Globus pallidus (tissue), 1 donor: Measurements from ENCODE around the gene NSRP1.
"Not testable (repeated sequence)": the region's sequence is repeated elsewhere in the genome, so short reads cannot be mapped to it uniquely, and the experiment has no call there.

Experiments used
- DNase-seq: peaks from one replicate; pipeline ENCODE4 v3.0.0-alpha.2; 2015; ENCODE audit warnings: low spot score

The NSRP1 gene

DNA sequence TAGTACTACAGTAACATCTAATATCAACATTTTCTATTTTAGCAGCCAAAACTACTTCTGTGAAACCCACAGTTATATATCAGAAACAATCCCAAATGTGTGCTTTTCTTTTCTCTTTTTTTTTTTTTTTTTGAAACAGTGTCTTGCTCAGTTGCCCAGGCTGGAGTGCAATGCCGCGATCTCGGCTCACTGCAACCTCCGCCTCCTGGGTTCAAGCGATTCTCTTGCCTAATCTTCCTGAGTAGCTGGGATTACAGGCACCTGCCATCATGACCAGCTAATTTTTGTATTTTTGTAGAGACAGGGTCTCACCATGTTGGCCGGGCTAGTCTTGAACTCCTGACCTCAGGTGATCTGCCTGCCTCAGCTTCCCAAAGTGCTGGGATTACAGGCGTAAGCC, 2.0 kb downstream of the NSRP1 start:
- DNase-seq, result not testable (repeated sequence)

- DNase-seq, result no peak
Observed at GRCh38 chr17:30124273-30124796, 7.7 kb downstream of the NSRP1 start.

GRCh38 chr17:30130121-30130520, 13.5 kb downstream of the NSRP1 start:
- DNase-seq, result no peak

DNA sequence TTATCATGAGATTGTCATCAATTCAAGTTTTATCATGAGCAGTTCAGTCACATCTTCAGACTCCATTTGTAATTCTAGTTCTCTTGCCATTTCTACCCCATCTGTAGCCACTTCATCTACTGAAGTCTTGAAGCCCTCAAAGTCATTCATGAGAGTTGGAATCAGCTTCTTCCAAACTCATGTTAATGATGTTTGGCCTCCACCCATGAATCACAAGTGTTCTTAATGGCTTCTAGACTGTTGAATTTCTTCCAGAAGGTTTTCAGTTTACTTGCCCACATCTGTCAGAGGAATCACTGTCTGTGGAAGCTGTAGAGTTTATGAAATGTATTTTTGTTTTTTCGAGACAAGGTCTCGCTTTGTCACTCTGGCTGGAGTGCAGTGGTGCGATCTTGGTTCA, 16.0 kb downstream of the NSRP1 start:
- DNase-seq, result no peak

GRCh38 chr17:30133197-30133596, 16.6 kb downstream of the NSRP1 start:
- DNase-seq, result no peak

GRCh38 chr17:30134551-30134950, 17.9 kb downstream of the NSRP1 start:
- DNase-seq, result no peak

DNA sequence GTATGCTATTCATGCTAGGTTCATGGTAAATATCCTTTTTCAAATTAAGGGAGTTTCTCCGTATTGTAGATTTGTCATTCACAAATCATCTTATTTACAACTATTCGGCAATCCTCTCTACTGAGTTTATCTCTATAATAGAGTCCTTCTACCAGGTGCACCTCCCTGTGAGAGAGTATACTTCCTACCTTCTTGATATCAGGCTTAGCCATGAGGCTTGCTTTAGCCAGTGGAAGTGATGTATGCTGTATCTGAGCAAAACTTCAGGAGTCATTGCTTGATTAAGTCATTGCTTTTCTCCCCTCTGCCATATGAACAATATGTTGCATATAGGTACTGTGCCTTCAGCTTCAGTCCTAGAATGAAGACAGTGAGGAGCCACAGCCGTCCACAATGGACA, 20.5 kb downstream of the NSRP1 start:
- DNase-seq, result no peak

DNA sequence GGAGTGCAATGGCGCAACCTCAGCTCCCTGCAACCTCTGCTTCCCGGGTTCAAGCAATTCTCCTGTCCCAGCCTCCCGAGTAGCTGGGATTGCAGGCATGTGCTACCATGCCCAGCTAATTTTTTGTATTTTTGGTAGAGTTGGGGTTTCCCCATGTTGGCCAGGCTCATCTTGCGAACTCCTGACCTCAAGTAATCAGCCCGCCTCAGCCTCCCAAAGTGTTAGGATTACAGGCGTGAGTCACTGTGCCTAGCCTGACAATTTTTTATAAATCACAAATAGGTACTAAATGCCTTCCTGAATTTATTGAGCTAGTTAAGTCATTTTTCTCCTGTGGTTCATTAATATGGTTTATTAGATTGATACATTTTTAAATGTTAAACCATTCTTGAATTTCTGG, 31.2 kb downstream of the NSRP1 start:
- not testable (repeated sequence) for DNase-seq

- no peak for DNase-seq
Observed at GRCh38 chr17:30148376-30148775, 31.8 kb downstream of the NSRP1 start.

GRCh38 chr17:30151471-30151870, 34.9 kb downstream of the NSRP1 start:
- DNase-seq, result no peak

GRCh38 chr17:30153463-30153862, 36.8 kb downstream of the NSRP1 start:
- DNase-seq, result no peak

GRCh38 chr17:30155389-30155788, 38.8 kb downstream of the NSRP1 start:
- DNase-seq, result no peak

GRCh38 chr17:30158896-30159625, 42.4 kb downstream of the NSRP1 start:
- no peak for DNase-seq

DNA sequence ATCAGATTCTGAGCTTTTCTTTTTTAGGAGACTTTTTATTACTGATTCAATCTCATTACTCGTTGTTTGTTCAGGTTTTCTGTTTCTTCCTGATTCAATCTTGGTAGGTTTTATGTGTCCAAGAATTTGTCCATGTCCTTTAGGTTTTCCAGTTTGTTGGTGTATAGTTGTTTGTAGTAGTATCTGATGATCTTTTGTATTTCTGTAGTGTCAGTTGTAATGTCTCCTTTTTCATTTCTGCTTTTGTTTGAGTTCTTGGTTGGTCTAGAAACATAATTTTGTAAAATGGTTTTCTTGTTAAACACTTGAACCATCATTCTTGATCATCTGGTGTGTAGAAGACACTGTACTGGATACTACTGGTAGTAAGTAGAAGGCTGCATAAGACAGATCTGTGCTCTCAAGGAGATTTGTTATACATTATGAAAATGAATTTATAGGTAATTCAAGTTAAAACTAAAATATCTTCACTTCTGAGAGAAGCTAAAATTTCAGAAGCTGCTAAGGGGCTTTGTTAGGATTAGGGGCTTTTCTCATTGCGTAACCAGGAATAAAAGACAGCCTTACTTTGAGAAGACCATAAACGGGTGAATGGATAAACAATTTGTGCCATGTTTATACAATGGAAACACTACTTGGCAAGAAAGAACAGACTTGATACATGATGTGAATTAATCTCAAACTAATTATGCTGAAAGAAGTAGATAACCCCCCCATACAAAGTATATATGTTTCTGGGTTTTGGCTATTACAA, 44.0 kb downstream of the NSRP1 start:
- no peak for DNase-seq

GRCh38 chr17:30161601-30162000, 45.0 kb downstream of the NSRP1 start:
- no peak for DNase-seq

DNA sequence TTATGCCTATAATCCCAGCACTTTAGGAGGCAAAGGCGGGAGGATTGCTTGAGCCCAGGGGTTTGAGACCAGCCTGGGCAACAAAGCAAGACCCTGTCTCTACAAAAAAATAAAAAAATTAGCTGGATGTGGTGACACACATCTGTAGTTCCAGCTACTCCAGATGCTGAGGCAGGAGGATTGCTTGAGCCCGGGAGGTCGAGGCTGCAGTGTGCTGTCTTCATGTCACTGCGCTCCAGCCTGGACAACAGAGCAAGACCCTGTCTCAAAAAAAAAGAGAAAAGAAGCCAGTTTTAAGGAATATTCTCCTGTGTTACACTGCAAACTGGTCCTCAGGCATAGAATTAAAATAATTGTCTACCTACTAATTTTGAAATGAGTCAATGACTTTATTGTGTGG, 47.9 kb downstream of the NSRP1 start:
- no peak for DNase-seq

- no peak for DNase-seq
Observed at GRCh38 chr17:30165147-30165546, 48.5 kb downstream of the NSRP1 start.

DNA sequence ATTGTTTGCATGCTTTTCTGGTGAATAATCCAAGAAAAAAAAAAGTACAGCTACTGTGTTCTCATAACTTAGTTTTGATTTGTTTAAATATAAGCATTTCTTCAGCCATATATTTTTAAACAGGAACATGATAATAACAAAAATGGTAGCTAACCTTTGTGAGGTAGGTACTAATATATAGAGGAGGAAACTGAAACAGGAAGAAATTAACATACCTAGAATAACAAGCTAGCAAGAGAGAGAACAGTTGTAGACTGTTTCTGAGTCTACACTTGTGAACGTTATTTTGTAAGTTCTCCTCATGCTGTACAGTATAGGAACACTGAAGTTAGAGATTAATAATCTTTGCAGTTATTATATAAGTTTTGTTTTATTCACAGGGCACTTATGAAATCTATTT, 49.3 kb downstream of the NSRP1 start:
- DNase-seq, result no peak

DNA sequence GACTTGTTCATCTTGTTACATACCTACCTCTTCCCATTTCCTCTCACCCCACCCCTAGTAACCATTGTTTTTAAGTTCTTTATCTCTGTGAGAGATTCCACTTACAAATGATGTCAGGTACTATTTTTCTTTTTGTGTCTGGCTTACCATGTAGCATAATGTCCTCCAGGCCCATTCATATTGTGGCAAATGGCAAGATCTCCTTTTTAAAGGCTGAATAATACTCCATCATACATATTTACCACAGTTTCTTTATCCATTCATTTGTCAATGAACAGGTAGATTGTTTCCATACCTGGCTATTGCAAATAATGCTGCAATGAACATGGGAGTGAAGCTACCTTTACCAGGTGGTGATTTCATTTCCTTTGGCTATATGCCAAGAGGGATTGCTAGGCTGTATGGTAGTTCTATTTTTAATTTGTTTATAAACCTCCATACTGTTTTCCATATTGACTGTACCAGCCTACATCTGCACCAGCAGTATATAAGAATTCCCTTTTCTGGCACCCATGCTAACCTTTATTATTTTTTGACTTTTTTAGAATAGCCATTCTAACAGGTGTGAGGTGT, 53.9 kb downstream of the NSRP1 start:
- no peak for DNase-seq

GRCh38 chr17:30172560-30172959, 55.9 kb downstream of the NSRP1 start:
- no peak for DNase-seq

DNA sequence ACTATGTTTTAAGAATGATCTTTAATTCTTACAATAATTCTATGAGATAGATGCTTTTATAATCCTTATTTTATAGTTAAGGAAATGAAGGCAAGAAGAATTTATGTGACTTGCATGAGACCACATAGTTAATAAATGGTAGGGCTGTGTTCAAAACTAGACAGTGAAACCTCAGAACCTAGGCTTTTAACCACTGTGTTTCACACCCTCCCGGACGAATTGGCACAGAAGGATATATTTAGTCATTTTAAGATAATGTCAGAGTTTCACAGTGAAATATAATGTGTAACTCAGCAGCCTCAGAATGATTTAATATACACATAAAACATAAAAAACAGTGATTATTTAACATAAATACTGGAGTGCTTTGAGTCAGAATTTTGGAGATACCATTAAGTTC, 57.0 kb downstream of the NSRP1 start:
- no peak for DNase-seq

DNA sequence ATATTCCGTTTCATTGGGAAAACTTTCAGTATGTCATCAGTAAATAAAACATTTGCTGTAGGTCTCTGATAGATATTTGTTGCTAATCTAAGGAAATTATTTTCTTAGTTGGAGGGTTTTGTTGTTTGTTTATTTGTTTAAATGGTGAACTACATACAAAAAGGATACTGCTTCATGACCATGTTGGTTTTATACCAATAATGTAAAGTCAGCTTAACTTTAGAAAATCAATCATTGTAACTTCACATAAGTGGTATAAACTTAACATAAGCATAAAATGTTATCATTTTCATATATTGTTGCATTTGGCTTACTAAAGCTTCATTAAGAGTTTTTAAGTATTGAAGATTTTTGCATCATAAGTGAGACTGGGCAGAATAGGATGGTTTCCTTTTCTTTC, 57.9 kb downstream of the NSRP1 start:
- no peak for DNase-seq

GRCh38 chr17:30176855-30177254, 60.2 kb downstream of the NSRP1 start:
- no peak for DNase-seq
